ENCODE data around the gene RNGTT.

The RNGTT gene

GRCh38 chr6:89008001-89008814 is 44.8 kb upstream of the RNGTT start:
- no peak for DNase-seq
- no peaks in the 10 kb centered on the region for H3K27me3 ChIP-seq (ENCODE audit: insufficient read depth, low read depth, severe bottlenecking)
- no peak overlapping the region for H3K4me3 ChIP-seq (ENCODE audit: low read depth, low read length)
- H3K36me3 ChIP-seq, result no peaks in the 10 kb centered on the region
- H3K27ac ChIP-seq, result no peak overlapping the region
- no peak for TF ChIP-seq CTCF (IDR thresholded peaks at IDR 0.05; ENCODE audit: low read depth, low read length)
- H3K9me3 ChIP-seq (ENCODE audit: severe bottlenecking), result no peaks in the 10 kb centered on the region

GRCh38 chr6:89007209-89008000 is 44.0 kb upstream of the RNGTT start:
- no peaks in the 10 kb centered on the region for H3K27me3 ChIP-seq (ENCODE audit: insufficient read depth, low read depth, severe bottlenecking)
- no peak overlapping the region for H3K27ac ChIP-seq
- no peak overlapping the region for H3K4me3 ChIP-seq (ENCODE audit: low read depth, low read length)
- TF ChIP-seq CTCF (IDR thresholded peaks at IDR 0.05; ENCODE audit: low read depth, low read length), result no peak
- no peaks in the 10 kb centered on the region for H3K9me3 ChIP-seq (ENCODE audit: severe bottlenecking)
- no peak for DNase-seq
- H3K36me3 ChIP-seq, result no peaks in the 10 kb centered on the region

- H3K4me3 ChIP-seq (ENCODE audit: low read depth, low read length), result no peak overlapping the region
- no peaks in the 10 kb centered on the region for H3K9me3 ChIP-seq (ENCODE audit: severe bottlenecking)
- DNase-seq, result no peak
- no peak for TF ChIP-seq CTCF (IDR thresholded peaks at IDR 0.05; ENCODE audit: low read depth, low read length)
- H3K27ac ChIP-seq, result no peak overlapping the region
- H3K27me3 ChIP-seq (ENCODE audit: insufficient read depth, low read depth, severe bottlenecking), result no peaks in the 10 kb centered on the region
- H3K36me3 ChIP-seq, result no peaks in the 10 kb centered on the region
These were observed 39.1 kb upstream of the RNGTT start for GRCh38 chr6:89002523-89002922.

GRCh38 chr6:88997327-88997726 is 33.9 kb upstream of the RNGTT start:
- H3K4me3 ChIP-seq (ENCODE audit: low read depth, low read length), result no peak overlapping the region

More at GRCh38 chr6:88997327-88997726, 33.9 kb upstream of the RNGTT start:
- Histone ChIP-seq H3K27me3 (ENCODE audit: insufficient read depth, low read depth, severe bottlenecking) (no peaks in the 10 kb centered on the region), H3K9me3 (ENCODE audit: severe bottlenecking) (no peaks in the 10 kb centered on the region), H3K36me3 (no peaks in the 10 kb centered on the region), H3K27ac (no peak overlapping the region)
- no peak for DNase-seq
- no peak for TF ChIP-seq CTCF (IDR thresholded peaks at IDR 0.05; ENCODE audit: low read depth, low read length)

All from WERI-Rb-1 (cell line).